ENCODE results near the gene FGD2.

- TF ChIP-seq CTCF (IDR thresholded peaks at IDR 0.05) (no peak), POLR2A (IDR thresholded peaks at IDR 0.05) (no peak)
Measured at GRCh38 chr6:37030599-37030998, 25.1 kb downstream of the FGD2 start.

Data from testis (tissue), 2 donors.